ACHN (cell line): ENCODE measurements around the gene AKAP13.
"Not testable (repeated sequence)": the region's sequence is repeated elsewhere in the genome, so short reads cannot be mapped to it uniquely, and the experiment has no call there.

Experiments
- DNase-seq: peaks from one replicate; pipeline ENCODE4 v3.0.0-alpha.2; 2015
- in situ Hi-C: cut with HindIII; loops from 2 replicates; pipeline ENCODE4 v1.10.0; 2017; ENCODE audit warnings: low sequenced_read_pairs, low pct_ligation_motif_present, low pct_unique_long_range_greater_than_20kb

Gene AKAP13

GRCh38 chr15:85423256-85423655, 42.9 kb downstream of the AKAP13 start:
- in situ Hi-C loops = no loop called here
- no peak for DNase-seq

- no peak for DNase-seq
- in situ Hi-C loops = no loop called here
Measured at GRCh38 chr15:85424154-85424553, 43.8 kb downstream of the AKAP13 start.

GRCh38 chr15:85426481-85426880, 46.1 kb downstream of the AKAP13 start:
- no peak for DNase-seq
- in situ Hi-C loops = no loop called here

GRCh38 chr15:85427286-85428028, 47.1 kb downstream of the AKAP13 start:
- in situ Hi-C loops = no loop called here
- no peak for DNase-seq

GRCh38 chr15:85429522-85429921, 49.1 kb downstream of the AKAP13 start:
- no peak for DNase-seq
- in situ Hi-C loops = no loop called here

GRCh38 chr15:85430406-85431204, 50.2 kb downstream of the AKAP13 start:
- in situ Hi-C loops = no loop called here
- no peak for DNase-seq

- in situ Hi-C loops = no loop called here
Measured at GRCh38 chr15:85439996-85440395, 59.6 kb downstream of the AKAP13 start.

GRCh38 chr15:85440451-85440850, 60.0 kb downstream of the AKAP13 start:
- in situ Hi-C loops = no loop called here

More at GRCh38 chr15:85439996-85440395, 59.6 kb downstream of the AKAP13 start:
- DNase-seq = no peak

GRCh38 chr15:85441854-85442253, 61.5 kb downstream of the AKAP13 start:
- in situ Hi-C loops, DNase-seq: not testable (repeated sequence)

More at GRCh38 chr15:85440451-85440850, 60.0 kb downstream of the AKAP13 start:
- no peak for DNase-seq

- in situ Hi-C loops = no loop called here
- no peak for DNase-seq
Measured at GRCh38 chr15:85443046-85443445, 62.6 kb downstream of the AKAP13 start.

- DNase-seq = peak; percentile 76
- in situ Hi-C loops = no loop called here
Measured at GRCh38 chr15:85443593-85444087, 63.2 kb downstream of the AKAP13 start.

- in situ Hi-C loops = no loop called here
- no peak for DNase-seq
Measured at GRCh38 chr15:85444122-85444745, 63.8 kb downstream of the AKAP13 start.

- in situ Hi-C loops = no loop called here
- no peak for DNase-seq
Measured at GRCh38 chr15:85445361-85445760, 65.0 kb downstream of the AKAP13 start.

GRCh38 chr15:85451099-85451700, 70.8 kb downstream of the AKAP13 start:
- in situ Hi-C loops = no loop called here
- no peak for DNase-seq

GRCh38 chr15:85452436-85452835, 72.0 kb downstream of the AKAP13 start:
- DNase-seq = no peak
- in situ Hi-C loops = no loop called here

GRCh38 chr15:85453144-85453872, 72.9 kb downstream of the AKAP13 start:
- in situ Hi-C loops = no loop called here
- DNase-seq = no peak

GRCh38 chr15:85454403-85454802, 74.0 kb downstream of the AKAP13 start:
- in situ Hi-C loops = no loop called here
- DNase-seq = no peak

GRCh38 chr15:85455891-85456290, 75.5 kb downstream of the AKAP13 start:
- no peak for DNase-seq
- in situ Hi-C loops = no loop called here
